ENCODE data around the gene FXR1.
"Not testable (repeated sequence)": the region's sequence is repeated elsewhere in the genome, so short reads cannot be mapped to it uniquely, and the experiment has no call there.

The FXR1 gene

DNA sequence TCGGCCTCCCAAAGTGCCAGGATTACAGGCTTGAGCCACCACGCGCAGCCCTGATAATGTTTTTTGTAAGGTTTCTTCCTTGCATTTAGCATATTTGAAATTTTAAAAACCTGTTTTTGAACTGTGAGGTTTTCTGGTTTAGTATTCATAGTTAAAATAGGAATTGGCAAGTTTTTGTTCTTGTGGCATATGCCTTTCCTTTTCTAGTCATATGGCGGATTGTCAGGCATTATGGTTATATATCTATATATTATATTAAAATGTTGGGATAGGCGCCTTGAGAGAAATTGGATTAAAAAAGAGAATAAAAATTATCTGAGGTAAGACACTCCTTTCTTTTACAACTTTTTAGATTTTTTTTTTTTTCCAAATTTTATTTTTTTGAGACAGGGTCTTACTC is 28.4 kb downstream of the FXR1 start:
- no peak for DNase-seq

- no peak for DNase-seq
Measured at GRCh38 chr3:180947761-180948390, 35.4 kb downstream of the FXR1 start.

DNA sequence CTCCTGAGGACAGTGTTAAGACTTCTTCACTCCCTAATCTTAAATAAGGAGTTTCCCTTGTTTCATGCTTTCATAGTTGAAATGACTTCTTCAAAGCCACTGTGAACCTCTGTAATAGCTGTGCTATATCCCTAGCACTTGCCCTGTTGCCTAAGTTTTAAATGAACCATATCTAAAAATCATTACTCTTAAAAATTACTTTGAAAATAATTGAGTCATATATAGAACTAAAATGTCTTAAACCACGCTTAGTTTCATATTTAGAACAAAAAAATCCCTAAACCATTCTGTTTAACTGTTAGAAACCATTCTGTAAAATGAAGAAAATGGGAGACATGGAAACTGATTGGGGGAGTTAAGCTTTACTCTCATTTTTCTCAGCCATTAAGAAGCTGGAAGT is 47.2 kb downstream of the FXR1 start:
- DNase-seq, result no peak

- no peak for DNase-seq
Measured at GRCh38 chr3:180961087-180961486, 48.6 kb downstream of the FXR1 start.

- no peak for DNase-seq
Measured at GRCh38 chr3:180961552-180961951, 49.1 kb downstream of the FXR1 start.

DNA sequence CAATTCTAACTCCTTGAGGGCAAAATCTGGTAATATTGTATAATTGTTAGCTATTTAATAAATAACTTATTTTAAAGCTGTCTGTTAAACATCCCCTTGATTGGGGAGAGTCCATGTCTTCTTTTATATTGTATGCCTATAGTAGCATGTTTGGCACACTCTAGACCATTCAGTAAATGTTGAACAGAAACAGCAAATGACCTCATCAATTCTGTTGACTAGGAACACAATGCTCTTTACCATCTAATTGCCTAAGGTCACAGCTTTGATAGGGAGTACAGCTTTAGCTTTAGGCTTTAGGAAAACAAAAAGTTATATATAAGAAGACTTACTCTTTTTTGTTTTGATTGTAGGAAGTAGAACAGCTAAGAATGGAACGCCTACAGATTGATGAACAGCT is 50.1 kb downstream of the FXR1 start:
- no peak for DNase-seq

- no peak for DNase-seq
Measured at GRCh38 chr3:180970931-180971330, 58.5 kb downstream of the FXR1 start.

DNA sequence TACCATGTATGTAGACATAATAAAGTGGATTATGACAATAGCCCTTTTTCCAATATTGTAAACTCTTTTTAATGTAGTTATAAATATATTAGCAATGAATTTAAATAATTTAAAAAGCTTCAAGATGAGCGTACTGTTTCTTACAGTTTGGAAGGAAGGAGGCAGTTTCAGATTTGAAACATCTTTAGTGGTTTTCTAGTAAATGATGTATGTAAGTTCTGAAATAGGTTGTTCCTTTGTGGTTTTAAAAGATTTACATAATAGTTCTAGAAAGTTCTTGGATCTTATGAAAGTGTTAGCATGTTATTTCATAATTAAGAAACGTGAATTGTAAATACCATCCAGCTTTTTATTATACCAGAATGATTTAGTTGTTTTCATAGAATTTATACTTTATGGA is 61.1 kb downstream of the FXR1 start:
- DNase-seq, result no peak

GRCh38 chr3:180974286-180974685 is 61.8 kb downstream of the FXR1 start:
- no peak for DNase-seq

DNA sequence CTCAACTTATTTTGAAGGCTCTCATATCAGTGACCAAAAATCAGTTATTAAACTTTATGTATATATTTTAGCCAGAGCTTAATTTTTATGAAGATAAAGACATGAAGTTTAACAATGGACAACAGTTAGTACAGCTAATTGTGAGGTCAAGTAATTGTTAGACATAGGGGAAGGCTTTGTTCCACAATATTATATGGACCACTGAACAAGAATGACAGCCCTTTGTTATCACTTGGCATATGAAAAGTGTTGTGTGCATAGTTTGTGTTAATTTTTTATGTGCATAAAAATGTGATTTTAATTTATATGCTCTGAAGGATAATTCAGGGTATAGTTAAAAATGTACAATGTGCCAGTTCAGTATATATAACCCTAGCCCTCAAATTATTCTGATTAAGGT is 65.0 kb downstream of the FXR1 start:
- DNase-seq, result no peak

DNA sequence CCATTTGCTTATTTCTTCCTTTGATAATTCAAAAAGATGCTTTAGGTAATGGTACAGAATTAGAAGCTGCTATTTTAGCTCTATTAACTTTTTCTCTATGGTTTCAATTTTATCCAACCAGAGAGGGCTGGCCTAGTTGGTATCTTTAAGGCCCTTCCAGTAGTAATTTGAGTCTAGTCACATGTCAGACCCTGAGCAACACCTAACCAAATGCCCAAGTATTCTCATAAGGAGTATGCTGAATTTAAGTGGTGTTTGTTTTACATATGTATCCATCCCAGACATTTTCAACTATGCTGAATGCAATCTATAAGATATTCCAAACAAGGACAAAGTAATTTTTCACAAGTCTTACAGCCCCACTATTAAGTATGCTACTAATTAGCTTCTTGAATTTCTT is 67.5 kb downstream of the FXR1 start:
- no peak for DNase-seq

DNA sequence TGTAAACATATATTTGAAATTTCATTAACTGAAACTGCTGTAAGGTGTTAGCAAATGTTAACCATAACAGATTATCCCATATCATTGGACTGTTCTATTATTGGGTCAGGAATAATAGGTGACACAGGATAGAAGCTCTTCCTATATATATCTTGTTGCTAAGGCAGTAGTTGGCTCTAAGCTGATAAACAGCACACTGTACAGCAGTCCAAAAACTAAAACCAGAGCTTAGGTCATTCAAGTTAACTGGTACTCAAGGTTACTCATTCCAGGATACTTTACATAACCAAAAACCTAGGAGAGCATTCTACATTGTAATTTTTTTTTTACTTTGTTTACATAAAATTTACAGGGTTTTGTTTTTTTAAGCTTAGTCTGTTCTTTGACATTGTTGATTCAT is 68.1 kb downstream of the FXR1 start:
- DNase-seq, result no peak

- no peak for DNase-seq
Measured at GRCh38 chr3:180981912-180982311, 69.4 kb downstream of the FXR1 start.

- DNase-seq, result no peak
Measured at GRCh38 chr3:180983136-180983535, 70.7 kb downstream of the FXR1 start.

DNA sequence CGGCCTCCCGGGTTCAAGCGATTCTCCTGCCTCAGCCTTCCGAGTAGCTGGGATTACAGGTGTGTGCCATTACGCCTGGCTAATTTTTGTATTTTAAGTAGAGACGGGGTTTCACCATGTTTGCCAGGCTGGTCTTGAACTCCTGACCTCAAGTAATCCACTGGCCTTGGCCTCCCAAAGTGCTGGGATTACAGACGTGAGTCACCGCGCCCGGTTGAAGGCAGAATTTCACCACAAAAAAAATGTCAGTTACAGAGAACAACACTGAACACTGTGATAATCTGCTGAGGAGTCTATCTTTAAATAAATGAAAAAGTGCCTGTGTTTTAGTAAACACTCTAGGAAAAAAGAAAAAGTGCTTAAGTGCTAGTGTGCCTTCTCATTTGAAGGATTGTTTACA is 73.9 kb downstream of the FXR1 start:
- not testable (repeated sequence) for DNase-seq

- DNase-seq, result no peak
Measured at GRCh38 chr3:180987344-180987743, 74.9 kb downstream of the FXR1 start.

DNA sequence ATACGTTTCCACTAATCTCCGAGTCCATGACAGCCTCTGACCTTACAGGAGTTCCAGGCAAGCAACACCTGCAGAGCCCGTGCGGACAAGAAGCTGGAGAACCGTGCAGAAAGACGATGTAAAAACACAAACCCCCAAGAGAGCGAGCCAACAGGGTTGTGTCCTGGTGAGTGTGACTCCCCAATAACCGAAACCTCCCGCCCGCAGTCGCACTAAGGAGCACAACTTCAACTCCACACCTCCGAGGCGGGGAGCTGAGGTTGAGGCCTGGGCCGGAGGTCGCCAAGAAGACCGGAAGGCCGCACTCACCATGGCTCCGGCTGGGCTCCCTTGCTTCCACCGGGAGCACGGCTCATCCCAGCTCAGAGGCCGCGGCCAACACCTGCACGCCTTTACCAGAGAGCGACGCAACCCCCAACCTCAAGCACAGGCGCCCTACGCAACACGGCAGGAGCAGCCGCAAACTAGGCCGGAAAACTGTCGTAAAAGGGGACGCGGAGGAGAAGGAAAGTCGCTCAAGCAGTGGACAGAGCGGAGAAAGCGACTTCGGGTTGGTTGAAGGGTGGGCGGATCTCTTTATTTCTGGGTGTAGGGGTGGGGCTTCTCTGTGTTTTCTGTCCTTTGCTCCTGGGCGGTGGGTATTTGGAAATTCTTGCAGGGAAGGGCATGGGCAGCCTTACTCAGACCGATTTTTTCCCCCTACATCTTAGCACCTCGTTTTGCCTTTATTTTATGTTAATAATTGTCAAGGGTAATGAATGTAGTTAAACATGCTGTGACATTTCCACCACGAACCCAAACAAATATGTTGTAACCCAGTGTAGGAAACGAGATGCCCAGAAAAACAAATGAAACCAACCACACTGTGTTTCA is 77.1 kb downstream of the FXR1 start, which contains the start of gene DNAJC19:
DNAJC19 (minus strand) TSS at position 446 of the 873 bp plus-strand sequence; CDS start at position 312, 134 bp downstream.
- peak; percentile 93 for DNase-seq

- no peak for DNase-seq
Measured at GRCh38 chr3:180990505-180990904, 78.0 kb downstream of the FXR1 start.

- DNase-seq, result no peak
Measured at GRCh38 chr3:180996415-180996932, 84.0 kb downstream of the FXR1 start.

DNA sequence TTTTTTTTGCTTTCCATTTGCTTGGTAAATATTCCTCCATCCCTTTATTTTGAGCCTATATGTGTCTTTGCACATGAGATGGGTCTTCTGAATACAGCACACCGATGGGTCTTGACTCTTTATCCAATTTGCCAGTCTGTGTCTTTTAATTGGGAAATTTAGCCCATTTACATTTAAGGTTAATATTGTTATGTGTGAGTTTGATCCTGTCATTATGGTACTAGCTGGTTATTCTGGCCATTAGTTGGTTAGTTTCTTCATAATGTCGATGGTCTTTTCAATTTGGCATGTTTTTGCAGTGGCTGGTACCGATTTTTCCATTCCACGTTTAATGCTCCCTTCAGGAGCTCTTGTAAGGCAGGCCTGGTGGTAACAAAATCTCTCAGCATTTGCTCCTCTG is 89.9 kb downstream of the FXR1 start:
- DNase-seq, result not testable (repeated sequence)

DNA sequence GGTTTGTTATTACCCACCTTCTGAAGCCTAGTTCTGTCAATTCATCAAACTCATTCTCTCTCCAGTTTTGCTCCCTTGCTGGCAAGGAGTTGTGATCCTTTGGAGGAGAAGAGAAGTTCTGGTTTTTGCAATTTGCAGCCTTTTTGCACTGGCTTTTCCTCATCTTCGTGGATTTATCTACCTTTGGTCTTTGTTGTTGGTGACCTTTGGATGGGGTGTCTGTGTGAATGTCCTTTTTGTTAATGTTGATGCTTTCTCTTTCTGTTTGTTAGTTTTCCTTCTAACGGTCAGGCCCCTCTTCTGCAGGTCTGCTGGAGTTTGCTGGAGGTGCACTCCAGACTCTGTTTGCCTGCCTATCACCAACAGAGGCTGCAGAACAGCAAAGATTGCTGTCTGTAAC is 91.0 kb downstream of the FXR1 start:
- DNase-seq, result not testable (repeated sequence)

DNA sequence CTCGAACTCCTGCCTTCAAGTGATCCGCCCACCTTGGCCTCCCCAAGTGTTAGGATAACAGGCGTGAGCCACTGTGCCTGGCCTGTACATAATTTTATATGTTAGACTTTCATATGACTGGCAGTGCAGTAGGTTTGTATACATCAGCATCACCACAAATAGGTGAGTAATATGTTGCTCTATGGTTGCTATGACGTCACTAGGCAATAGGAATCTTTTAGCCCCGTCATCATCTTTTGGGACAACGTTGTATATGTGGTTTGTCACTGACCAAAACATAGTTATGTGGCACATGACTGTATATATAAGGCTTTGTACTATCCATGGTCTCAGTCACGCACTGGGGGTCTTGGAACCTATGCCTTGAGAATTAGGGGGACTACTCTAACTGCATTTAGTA is 94.1 kb downstream of the FXR1 start:
- DNase-seq, result no peak

GRCh38 chr3:181007262-181007661 is 94.8 kb downstream of the FXR1 start:
- no peak for DNase-seq

DNA sequence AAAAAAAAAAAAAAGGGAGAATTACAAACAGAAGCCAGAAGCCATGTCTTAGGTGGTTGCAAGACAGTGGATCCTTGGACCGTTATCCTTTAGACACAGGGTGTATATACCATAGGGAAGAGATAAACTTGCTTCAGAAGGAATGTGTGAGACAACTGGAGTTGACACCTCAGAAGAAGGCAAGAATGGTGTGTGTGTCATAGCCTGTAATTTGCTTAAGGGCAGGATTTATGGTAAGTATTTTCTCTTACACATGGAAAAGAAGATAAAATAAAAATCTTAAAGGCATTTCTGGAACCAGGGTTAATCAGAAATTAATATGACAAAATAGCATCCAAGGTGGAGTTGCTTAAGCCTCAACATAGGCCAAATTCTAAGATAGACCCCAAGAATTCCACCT is 96.3 kb downstream of the FXR1 start:
- DNase-seq, result no peak
